ENCODE results near the gene ACSF2.
A peak's percentile ranks its signal among the peaks of the same experiment; 100 is the strongest.
"Not testable (repeated sequence)": the region's sequence is repeated elsewhere in the genome, so short reads cannot be mapped to it uniquely, and the experiment has no call there.

The ACSF2 gene

GRCh38 chr17:50475362-50475761 is 49.3 kb downstream of the ACSF2 start:
- peaks cover 31% of the 10 kb centered on the region for H3K4me1 Mint-ChIP-seq
- no peak for TF ChIP-seq CTCF (IDR thresholded peaks at IDR 0.05)
- DNase-seq: no peak
- no peak overlapping the region for H3K4me3 Mint-ChIP-seq
- peaks cover 76% of the 10 kb centered on the region for H3K27me3 Mint-ChIP-seq (ENCODE audit: low read depth, poor library complexity)
- H3K9me3 Mint-ChIP-seq: no peaks in the 10 kb centered on the region
- H3K36me3 Mint-ChIP-seq (ENCODE audit: low read depth): peaks cover 37% of the 10 kb centered on the region
- H3K27ac Mint-ChIP-seq: no peak overlapping the region

- Mint-ChIP-seq H3K4me1 (peaks cover 26% of the 10 kb centered on the region), H3K36me3 (ENCODE audit: low read depth) (peaks cover 37% of the 10 kb centered on the region), H3K4me3 (peak overlapping the region; percentile 16), H3K27me3 (ENCODE audit: low read depth, poor library complexity) (peaks cover 71% of the 10 kb centered on the region)
- DNase-seq, H3K9me3 Mint-ChIP-seq, H3K27ac Mint-ChIP-seq: not testable (repeated sequence)
These were observed 49.9 kb downstream of the ACSF2 start for GRCh38 chr17:50475775-50476544.

GRCh38 chr17:50476545-50477315 is 50.7 kb downstream of the ACSF2 start:
- Mint-ChIP-seq H3K27ac (no peak overlapping the region), H3K27me3 (ENCODE audit: low read depth, poor library complexity) (peaks cover 65% of the 10 kb centered on the region), H3K4me3 (peak overlapping the region; percentile 16), H3K9me3 (no peaks in the 10 kb centered on the region), H3K36me3 (ENCODE audit: low read depth) (peaks cover 36% of the 10 kb centered on the region), H3K4me1 (peaks cover 25% of the 10 kb centered on the region)
- no peak for TF ChIP-seq CTCF (IDR thresholded peaks at IDR 0.05)
- no peak for DNase-seq

- H3K36me3 Mint-ChIP-seq (ENCODE audit: low read depth): peaks cover 32% of the 10 kb centered on the region
- peak overlapping the region; percentile 82 for H3K4me3 Mint-ChIP-seq
- no peaks in the 10 kb centered on the region for H3K9me3 Mint-ChIP-seq
- H3K27ac Mint-ChIP-seq: peak overlapping the region; percentile 98
- no peak for TF ChIP-seq CTCF (IDR thresholded peaks at IDR 0.05)
- peaks cover 54% of the 10 kb centered on the region for H3K27me3 Mint-ChIP-seq (ENCODE audit: low read depth, poor library complexity)
- H3K4me1 Mint-ChIP-seq: peaks cover 30% of the 10 kb centered on the region
- DNase-seq: no peak
These were observed 52.0 kb downstream of the ACSF2 start for GRCh38 chr17:50477976-50478375.

- Mint-ChIP-seq H3K27ac (peak within 1 kb of the TSS; percentile 98), H3K36me3 (ENCODE audit: low read depth) (peaks cover 25% of the 10 kb centered on the region), H3K4me3 (peak within 1 kb of the TSS; percentile 84), H3K4me1 (peaks cover 31% of the 10 kb centered on the region), H3K9me3 (no peaks in the 10 kb centered on the region), H3K27me3 (ENCODE audit: low read depth, poor library complexity) (peaks cover 47% of the 10 kb centered on the region)
- peak; percentile 89 for DNase-seq
- peak; percentile 75 for TF ChIP-seq CTCF (IDR thresholded peaks at IDR 0.05)
These were observed 52.7 kb downstream of the ACSF2 start, which contains the start of gene RSAD1 for GRCh38 chr17:50478391-50479381. TSS of gene RSAD1 (plus strand) at chr17:50478860. CDS start at chr17:50478885, 25 bp downstream.
